Karpas-422 (cell line): ENCODE results near the gene CCDC73. TPM values are rescaled to one million over a fixed set of nuclear protein-coding genes. Genes with fewer than 3 reads are reported as not detected.

Experiments
- DNase-seq: peaks from one replicate; pipeline ENCODE4 v3.0.0-alpha.2; 2015
- H2AFZ ChIP-seq: fragments of 200-600 bp; sonication (generic); 2 replicates; pipeline ENCODE4 v1.6.1; 2014; ENCODE audit warnings: antibody characterized with exemption, low read length, mixed read lengths
- H3K27ac ChIP-seq: fragments of 200-600 bp; sonication (generic); 2 replicates; pipeline ENCODE4 v1.5.1; 2014; ENCODE audit warnings: mild to moderate bottlenecking, low read length, moderate library complexity
- H3K27me3 ChIP-seq: fragments of 200-600 bp; sonication (generic); 2 replicates; pipeline ENCODE4 v1.6.1; 2014; ENCODE audit warnings: low read length, mixed read lengths
- H3K36me3 ChIP-seq: fragments of 200-600 bp; sonication (generic); 2 replicates; pipeline ENCODE4 v1.6.1; 2014; ENCODE audit warnings: low read length, mixed read lengths; ENCODE audit not compliant: insufficient read depth
- H3K4me1 ChIP-seq: fragments of 200-600 bp; sonication (generic); 2 replicates; pipeline ENCODE4 v1.6.1; 2014; ENCODE audit warnings: mild to moderate bottlenecking, low read length, mixed read lengths
- H3K4me2 ChIP-seq: fragments of 200-600 bp; sonication (generic); 2 replicates; pipeline ENCODE4 v1.6.1; 2014; ENCODE audit warnings: low read length, low read depth, mild to moderate bottlenecking; ENCODE audit not compliant: poor library complexity, severe bottlenecking
- H3K4me3 ChIP-seq: fragments of 200-600 bp; sonication (generic); 2 replicates; pipeline ENCODE4 v1.5.1; 2014; ENCODE audit warnings: mild to moderate bottlenecking, antibody characterized with exemption, low read length, mixed read lengths
- H3K79me2 ChIP-seq: fragments of 200-600 bp; sonication (generic); 2 replicates; pipeline ENCODE4 v1.6.1; 2014; ENCODE audit warnings: mild to moderate bottlenecking, low read length, mixed read lengths
- H3K9ac ChIP-seq: fragments of 200-600 bp; sonication (generic); 2 replicates; pipeline ENCODE4 v1.6.0; 2014; ENCODE audit warnings: low read length
- H3K9me2 ChIP-seq: fragments of 200-600 bp; sonication (generic), shearing (Covaris generic); replicated peaks from 2 replicates; pipeline ENCODE4 v1.6.0; 2014; ENCODE audit warnings: mild to moderate bottlenecking, low read length, moderate library complexity; ENCODE audit not compliant: insufficient read depth
- H3K9me3 ChIP-seq: fragments of 300-700, 200-600 bp; sonication (generic); 2 replicates; pipeline ENCODE4 v1.6.1; 2014; ENCODE audit warnings: low read length, mixed read lengths
- H4K20me1 ChIP-seq: fragments of 200-600 bp; sonication (generic); 2 replicates; pipeline ENCODE4 v1.6.1; 2014; ENCODE audit warnings: mild to moderate bottlenecking, antibody characterized with exemption, low read length, low read depth; ENCODE audit not compliant: insufficient read depth
- total RNA-seq: library from RNA; depleted of rRNA; stranded (reverse); fragments of >200 nt; shearing (Covaris generic); gene quantifications from 2 replicates; pipeline ENCODE4 v1.2.3, GENCODE V29; 2014; ENCODE audit warnings: low replicate concordance; rRNA removed

Gene CCDC73
- total RNA-seq = 2.5 and 3.0 TPM in 2 replicates

DNA sequence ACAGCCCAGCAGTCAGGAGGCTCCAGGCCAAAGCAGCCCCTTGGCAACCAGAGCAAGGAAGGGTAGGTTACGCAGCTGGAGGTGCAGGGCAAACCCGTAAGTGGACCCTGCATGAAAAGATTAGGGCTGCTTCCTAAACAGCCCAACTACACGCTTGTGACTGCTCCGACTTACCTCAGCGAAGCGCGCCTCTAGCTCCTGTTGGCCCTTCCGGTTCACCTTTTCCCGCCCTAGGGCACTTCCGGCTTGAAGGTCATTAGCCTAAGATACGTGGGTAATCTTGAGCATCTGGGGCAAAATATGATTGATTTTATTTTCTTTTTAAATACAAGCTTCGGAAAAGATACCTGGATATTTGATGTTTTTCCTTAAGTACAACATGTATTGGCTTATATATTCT lies at the start of gene CCDC73:
Gene CCDC73 (minus strand): TSS at position 224 of the 400 bp plus-strand sequence. CDS start 34,419 bp downstream, outside the sequence.
- Histone ChIP-seq H3K9ac (no peak within 1 kb of the TSS), H3K9me3 (no peaks in the 10 kb centered on the region), H2AFZ (no peak within 1 kb of the TSS), H3K36me3 (no peaks in the 10 kb centered on the region), H3K79me2 (no peaks in the 10 kb centered on the region), H3K27ac (no peak within 1 kb of the TSS), H4K20me1 (no peaks in the 10 kb centered on the region), H3K27me3 (no peaks in the 10 kb centered on the region), H3K9me2 (no peaks in the 10 kb centered on the region), H3K4me3 (no peak within 1 kb of the TSS), H3K4me2 (no peak within 1 kb of the TSS), H3K4me1 (peaks cover 29% of the 10 kb centered on the region)
- DNase-seq = peak; percentile 37

- Histone ChIP-seq H3K27ac (no peak overlapping the region), H3K9me2 (no peaks in the 10 kb centered on the region), H3K4me1 (no peaks in the 10 kb centered on the region), H3K79me2 (no peaks in the 10 kb centered on the region), H3K9ac (no peak overlapping the region), H2AFZ (no peak overlapping the region), H3K27me3 (0 out of 2 replicates have a peak, but pooled peaks cover 2% of the 10 kb centered on the region), H3K4me2 (no peak overlapping the region), H3K36me3 (no peaks in the 10 kb centered on the region), H3K4me3 (no peak overlapping the region), H4K20me1 (no peaks in the 10 kb centered on the region), H3K9me3 (no peaks in the 10 kb centered on the region)
- DNase-seq = no peak
These were observed 49.1 kb upstream of the CCDC73 start for GRCh38 chr11:32843544-32843943.

GRCh38 chr11:32840587-32840986 lies 46.1 kb upstream of the CCDC73 start:
- no peak for DNase-seq
- no peaks in the 10 kb centered on the region for H3K4me1 ChIP-seq
- H3K36me3 ChIP-seq = no peaks in the 10 kb centered on the region
- H2AFZ ChIP-seq = no peak overlapping the region
- H3K9ac ChIP-seq = no peak overlapping the region
- H3K27me3 ChIP-seq = no peaks in the 10 kb centered on the region
- no peak overlapping the region for H3K27ac ChIP-seq
- no peaks in the 10 kb centered on the region for H3K79me2 ChIP-seq
- H4K20me1 ChIP-seq = no peaks in the 10 kb centered on the region
- no peaks in the 10 kb centered on the region for H3K9me3 ChIP-seq
- H3K9me2 ChIP-seq = no peaks in the 10 kb centered on the region
- no peak overlapping the region for H3K4me2 ChIP-seq
- H3K4me3 ChIP-seq = no peak overlapping the region

DNA sequence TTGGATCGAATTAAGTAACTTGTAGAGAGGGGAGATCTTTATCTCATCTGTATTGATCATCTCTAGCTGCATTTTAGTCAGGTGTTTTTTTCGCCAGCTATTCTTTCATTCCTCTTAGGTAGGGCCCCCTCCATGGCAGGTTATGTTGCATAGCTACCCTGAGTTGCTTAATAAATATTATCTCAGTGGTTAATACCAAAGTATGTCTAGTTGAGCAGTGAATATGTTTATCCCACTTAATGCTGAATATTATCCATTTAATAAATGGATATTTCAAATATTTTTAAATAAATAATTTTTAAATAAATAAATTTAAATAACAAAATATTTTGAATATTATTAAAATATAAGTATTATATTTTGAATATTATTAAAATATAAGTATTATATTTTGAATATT lies 44.8 kb upstream of the CCDC73 start:
- no peak overlapping the region for H3K4me3 ChIP-seq
- H3K27me3 ChIP-seq = no peaks in the 10 kb centered on the region
- H3K36me3 ChIP-seq = no peaks in the 10 kb centered on the region
- H3K9ac ChIP-seq = no peak overlapping the region
- DNase-seq = no peak
- no peaks in the 10 kb centered on the region for H3K79me2 ChIP-seq
- no peak overlapping the region for H3K4me2 ChIP-seq
- no peaks in the 10 kb centered on the region for H4K20me1 ChIP-seq
- no peak overlapping the region for H3K27ac ChIP-seq
- H3K9me3 ChIP-seq = no peaks in the 10 kb centered on the region
- H3K9me2 ChIP-seq = no peaks in the 10 kb centered on the region
- H3K4me1 ChIP-seq = no peaks in the 10 kb centered on the region
- H2AFZ ChIP-seq = no peak overlapping the region

DNA sequence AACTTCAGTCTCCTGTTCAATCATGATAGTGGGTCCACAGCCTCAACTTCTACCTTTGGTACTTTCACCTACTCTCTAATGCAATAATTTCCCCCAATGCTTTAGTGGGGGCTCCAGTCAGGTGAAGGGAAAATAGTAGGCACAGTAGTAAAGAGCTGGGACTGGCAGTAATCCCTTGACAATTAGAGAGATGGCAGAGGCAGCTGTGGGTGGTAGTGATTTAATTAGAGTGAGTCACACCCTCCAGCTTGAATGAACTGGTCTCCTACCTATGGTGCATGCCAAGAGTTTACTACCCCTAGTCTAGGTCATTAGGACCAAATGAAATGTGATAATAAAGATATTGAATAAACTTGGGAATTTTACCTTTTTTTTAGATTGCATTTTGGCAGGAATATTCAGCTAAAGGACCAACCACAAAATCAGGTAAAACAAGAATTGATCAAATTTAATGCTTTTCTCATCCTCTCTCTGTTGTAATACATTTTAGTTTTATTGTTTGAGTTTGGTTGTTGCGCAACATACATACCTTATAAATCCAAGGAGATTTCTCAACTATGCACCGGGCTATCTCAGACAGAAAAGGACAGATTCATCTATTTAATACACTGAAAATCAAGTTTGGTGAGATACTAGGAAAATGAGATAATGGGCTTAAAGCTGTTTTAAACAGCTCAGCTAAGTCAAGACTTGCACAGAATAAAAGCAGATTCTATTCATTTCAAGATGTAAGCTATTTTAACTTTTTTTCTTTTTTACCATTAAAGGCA lies 44.2 kb upstream of the CCDC73 start:
- Histone ChIP-seq H3K4me3 (no peak overlapping the region), H3K36me3 (no peaks in the 10 kb centered on the region), H3K27me3 (no peaks in the 10 kb centered on the region), H3K9me3 (no peaks in the 10 kb centered on the region), H3K79me2 (no peaks in the 10 kb centered on the region), H3K4me1 (no peaks in the 10 kb centered on the region), H3K9ac (no peak overlapping the region), H3K9me2 (no peaks in the 10 kb centered on the region), H3K27ac (no peak overlapping the region), H3K4me2 (no peak overlapping the region), H4K20me1 (no peaks in the 10 kb centered on the region), H2AFZ (no peak overlapping the region)
- no peak for DNase-seq

DNA sequence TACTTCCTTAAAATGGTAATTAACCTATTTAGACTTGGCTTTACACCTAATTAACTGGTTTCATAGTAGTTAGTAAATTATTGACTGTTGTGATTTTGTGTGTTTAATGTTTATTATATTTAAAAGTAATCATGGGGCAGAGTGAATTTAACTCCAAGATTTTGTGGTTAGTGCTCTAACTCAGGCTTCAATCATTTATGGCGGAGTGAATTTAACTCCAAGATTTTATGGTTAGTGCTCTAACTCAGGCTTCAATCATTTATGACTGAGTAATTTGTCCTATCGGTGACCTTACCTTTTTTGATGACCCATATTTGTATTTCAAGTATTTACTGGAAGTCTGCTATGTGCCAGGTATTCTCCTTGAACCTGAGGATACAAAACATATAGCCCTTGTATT lies 42.5 kb upstream of the CCDC73 start:
- Histone ChIP-seq H2AFZ (no peak overlapping the region), H3K27ac (no peak overlapping the region), H3K4me2 (no peak overlapping the region), H4K20me1 (no peaks in the 10 kb centered on the region), H3K9me2 (no peaks in the 10 kb centered on the region), H3K9me3 (no peaks in the 10 kb centered on the region), H3K9ac (no peak overlapping the region), H3K4me3 (no peak overlapping the region), H3K27me3 (no peaks in the 10 kb centered on the region), H3K36me3 (no peaks in the 10 kb centered on the region), H3K4me1 (no peaks in the 10 kb centered on the region), H3K79me2 (no peaks in the 10 kb centered on the region)
- DNase-seq = no peak

DNA sequence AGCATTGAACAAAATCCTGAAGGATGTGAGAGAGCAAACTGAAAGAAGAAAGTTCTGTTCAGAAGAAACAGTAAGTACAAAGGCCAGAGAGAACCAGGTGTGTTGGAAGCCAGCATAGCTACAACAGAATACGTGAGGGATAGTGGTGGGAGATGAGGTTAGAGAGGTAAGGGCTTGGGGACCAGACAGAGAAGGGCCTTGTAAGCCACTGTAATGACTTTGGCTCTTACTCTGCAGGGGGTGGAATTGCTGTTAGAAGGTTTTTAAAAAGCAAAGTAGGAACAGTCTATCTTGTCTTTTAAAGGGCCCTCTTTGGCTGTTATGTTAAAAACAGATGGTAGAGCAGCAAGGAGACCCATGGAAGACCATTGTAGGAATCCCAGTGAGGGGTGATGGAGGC lies 39.5 kb upstream of the CCDC73 start:
- no peak overlapping the region for H3K27ac ChIP-seq
- no peaks in the 10 kb centered on the region for H3K9me3 ChIP-seq
- no peak for DNase-seq
- no peak overlapping the region for H3K4me2 ChIP-seq
- no peaks in the 10 kb centered on the region for H3K36me3 ChIP-seq
- H2AFZ ChIP-seq = no peak overlapping the region
- no peaks in the 10 kb centered on the region for H4K20me1 ChIP-seq
- H3K79me2 ChIP-seq = no peaks in the 10 kb centered on the region
- no peak overlapping the region for H3K4me3 ChIP-seq
- H3K9me2 ChIP-seq = no peaks in the 10 kb centered on the region
- no peaks in the 10 kb centered on the region for H3K27me3 ChIP-seq
- no peak overlapping the region for H3K9ac ChIP-seq
- H3K4me1 ChIP-seq = peaks cover 15% of the 10 kb centered on the region

GRCh38 chr11:32831221-32831620 lies 36.8 kb upstream of the CCDC73 start:
- no peak overlapping the region for H3K4me3 ChIP-seq
- no peak for DNase-seq
- H3K27ac ChIP-seq = no peak overlapping the region
- no peaks in the 10 kb centered on the region for H3K36me3 ChIP-seq
- no peaks in the 10 kb centered on the region for H4K20me1 ChIP-seq
- no peaks in the 10 kb centered on the region for H3K9me2 ChIP-seq
- H3K9ac ChIP-seq = no peak overlapping the region
- H3K27me3 ChIP-seq = no peaks in the 10 kb centered on the region
- no peak overlapping the region for H3K4me2 ChIP-seq
- no peaks in the 10 kb centered on the region for H3K79me2 ChIP-seq
- no peak overlapping the region for H2AFZ ChIP-seq
- no peaks in the 10 kb centered on the region for H3K9me3 ChIP-seq
- H3K4me1 ChIP-seq = peaks cover 15% of the 10 kb centered on the region
